Liver (tissue), 9 donors: Measurements from ENCODE around the gene CCDC15. TPM values are rescaled to one million over a fixed set of nuclear protein-coding genes. Genes with fewer than 3 reads are reported as not detected.

Source experiments
- DNase-seq: peaks from one replicate; pipeline ENCODE4 v3.0.0-alpha.2; 2017; ENCODE audit warnings: low spot score
- H3K27ac ChIP-seq, 2 donors: one replicate each; pipeline ENCODE4 v1.7.0; 2013; ENCODE audit warnings: inconsistent platforms in 2 of 2, low read length in 2 of 2, control low read depth in 1 of 2, low read depth in 1 of 2, mild to moderate bottlenecking in 1 of 2
- H3K27me3 ChIP-seq, 4 donors: one replicate each; pipeline versions ENCODE4 v1.6.1 to v1.7.0; 2013; ENCODE audit warnings: low read length in 3 of 4, inconsistent platforms in 1 of 4, mild to moderate bottlenecking in 1 of 4, moderate library complexity in 1 of 4; ENCODE audit not compliant: control insufficient read depth in 4 of 4, insufficient read depth in 4 of 4
- H3K36me3 ChIP-seq, 4 donors: one replicate each; pipeline versions ENCODE4 v1.6.1 to v1.7.0; 2013; ENCODE audit warnings: low read length in 3 of 4, mild to moderate bottlenecking in 3 of 4, low read depth in 1 of 4, moderate library complexity in 1 of 4; ENCODE audit not compliant: control insufficient read depth in 4 of 4, insufficient read depth in 3 of 4
- H3K4me1 ChIP-seq, 4 donors: one replicate each; pipeline versions ENCODE4 v1.6.1 to v1.7.0; 2013; ENCODE audit warnings: low read length in 3 of 4, mild to moderate bottlenecking in 3 of 4, moderate library complexity in 1 of 4; ENCODE audit not compliant: control insufficient read depth in 4 of 4, insufficient read depth in 4 of 4
- H3K4me3 ChIP-seq, 3 donors: one replicate each; pipeline versions ENCODE4 v1.6.1 to v1.7.0; 2013; ENCODE audit warnings: low read length in 3 of 3, control low read depth in 1 of 3, low read depth in 1 of 3, mild to moderate bottlenecking in 1 of 3
- H3K9ac ChIP-seq, 2 donors: one replicate each; pipeline ENCODE4 v1.7.0; 2013; ENCODE audit warnings: low read length in 2 of 2, mild to moderate bottlenecking in 2 of 2, moderate library complexity in 2 of 2, control low read depth in 1 of 2, low read depth in 1 of 2
- H3K9me3 ChIP-seq, 4 donors: one replicate each; pipeline versions ENCODE4 v1.6.1 to v1.7.0; 2013; ENCODE audit warnings: low read length in 3 of 4; ENCODE audit not compliant: control insufficient read depth in 4 of 4
- EGR1 ChIP-seq, 2 donors: IDR thresholded peaks; 2 replicates each; pipeline ENCODE4 v1.6.1; 2016 to 2018; ENCODE audit warnings: antibody characterized with exemption in 2 of 2, low read depth in 2 of 2
- FOXA1 ChIP-seq: IDR thresholded peaks from 2 replicates; pipeline ENCODE4 v1.6.1; 2016; ENCODE audit warnings: antibody characterized with exemption
- FOXA2 ChIP-seq: IDR thresholded peaks from 2 replicates; pipeline ENCODE4 v1.6.1; 2016; ENCODE audit warnings: antibody characterized with exemption
- GABPA ChIP-seq, 2 donors: IDR thresholded peaks in 1 of 2; conservative IDR thresholded peaks in 1 of 2; 2 replicates each; pipeline ENCODE4 v1.6.1; 2016; ENCODE audit warnings: antibody characterized with exemption in 2 of 2, mild to moderate bottlenecking in 1 of 2, moderate library complexity in 1 of 2
- HNF4G ChIP-seq: IDR thresholded peaks from 2 replicates; pipeline ENCODE4 v1.6.1; 2016; ENCODE audit warnings: antibody characterized with exemption
- RAD21 ChIP-seq, 2 donors: IDR thresholded peaks; 2 replicates each; pipeline ENCODE4 v1.6.1; 2016; ENCODE audit warnings: antibody characterized with exemption in 2 of 2, mild to moderate bottlenecking in 2 of 2
- SP1 ChIP-seq: IDR thresholded peaks from 2 replicates; pipeline ENCODE4 v1.6.1; 2018; ENCODE audit warnings: antibody characterized with exemption, mild to moderate bottlenecking
- TAF1 ChIP-seq: conservative IDR thresholded peaks from 2 replicates; pipeline ENCODE4 v1.6.1; 2016; ENCODE audit warnings: antibody characterized with exemption, mild to moderate bottlenecking
- WGBS: extraction: QIAGEN DNeasy Blood & Tissue Kit; methylation state at CpG from one replicate; pipeline ENCODE4 v1.1.7; 2013; 5-methylcytosine and 5-hydroxymethylcytosine counted together
- polyA plus RNA-seq, 2 donors: library from polyadenylated mRNA; stranded (reverse) in 1 of 2; unstranded in 1 of 2; fragments of 200-250 nt in 1 of 2; fragments of >200 nt in 1 of 2; fragmentation: Nextera tagmentation in 1 of 2; extraction: Ambion mirVana in 1 of 2; gene quantifications; one replicate each; pipeline versions ENCODE4 v1.2.1 to v1.2.3, GENCODE V29; 2013 to 2015
- total RNA-seq, 2 donors: library from RNA; depleted of rRNA; stranded (reverse); fragments of >200 nt; gene quantifications; one replicate each; pipeline ENCODE4 v1.2.3, GENCODE V29; 2014
- TF ChIP-seq, protein P1 (sequence below): IDR thresholded peaks from 2 replicates; pipeline ENCODE4 v1.6.1; 2016; ENCODE audit warnings: antibody characterized with exemption
- TF ChIP-seq, protein P2 (sequence below): IDR thresholded peaks from 2 replicates; pipeline ENCODE4 v1.6.1; 2016; ENCODE audit warnings: antibody characterized with exemption
- TF ChIP-seq, protein P3 (sequence below): IDR thresholded peaks from 2 replicates; pipeline ENCODE4 v1.6.1; 2016; ENCODE audit warnings: antibody characterized with exemption, mild to moderate bottlenecking
- TF ChIP-seq, protein P4 (sequence below): fragments of 150-350 bp; IDR thresholded peaks from 2 replicates; pipeline ENCODE4 v1.5.1; 2017; ENCODE audit warnings: improper control_type of control experiment, low read depth, low read length; ENCODE audit not compliant: missing input control
- TF ChIP-seq, protein P5 (sequence below): IDR thresholded peaks from 2 replicates; pipeline ENCODE4 v1.6.1; 2016; ENCODE audit warnings: antibody characterized with exemption
- donor health status: healthy.
- donor health status: healthy.
- donor health status: healthy.
- donor health status: healthy.
- donor health status: healthy.

The CCDC15 gene
- total and polyA plus RNA-seq, 4 donors = 0.35 to 3.5 (median 0.88) TPM

DNA sequence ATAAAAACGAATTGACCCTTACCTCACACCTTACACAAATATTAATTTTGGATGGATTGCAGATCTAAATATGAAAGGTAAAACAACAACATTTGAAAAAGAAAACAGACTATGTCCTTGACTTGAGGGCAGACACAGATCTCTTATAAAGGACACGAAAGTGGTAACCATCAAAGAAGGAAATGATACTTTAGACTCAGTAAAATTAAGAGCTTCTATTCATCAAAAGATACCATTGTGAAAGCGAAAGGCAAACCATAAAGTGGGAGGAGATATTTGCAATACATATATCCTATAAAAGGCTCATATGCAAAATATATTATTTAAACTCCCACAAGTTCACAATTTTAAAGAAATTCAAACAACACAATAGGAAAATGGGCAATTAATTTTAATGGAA lies 23.2 kb upstream of the CCDC15 start:
- no peaks in the 10 kb centered on the region for H3K36me3 ChIP-seq
- no peak overlapping the region for H3K27ac ChIP-seq
- H3K4me3 ChIP-seq = no peak overlapping the region
- no peak for DNase-seq
- no peaks in the 10 kb centered on the region for H3K27me3 ChIP-seq
- peaks cover 6 to 43% (median 28%) of the 10 kb centered on the region in 4 donors for H3K4me1 ChIP-seq
- no peaks in the 10 kb centered on the region for H3K9me3 ChIP-seq
- WGBS = 44% methylated on average over 3 of the region's 3 CpGs
- TF ChIP-seq SP1 (no peak), HNF4G (no peak), TAF1 (no peak), FOXA1 (no peak)
- TF ChIP-seq, protein P1, sequence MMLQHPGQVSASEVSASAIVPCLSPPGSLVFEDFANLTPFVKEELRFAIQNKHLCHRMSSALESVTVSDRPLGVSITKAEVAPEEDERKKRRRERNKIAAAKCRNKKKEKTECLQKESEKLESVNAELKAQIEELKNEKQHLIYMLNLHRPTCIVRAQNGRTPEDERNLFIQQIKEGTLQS = no peak
- TF ChIP-seq, protein P2, sequence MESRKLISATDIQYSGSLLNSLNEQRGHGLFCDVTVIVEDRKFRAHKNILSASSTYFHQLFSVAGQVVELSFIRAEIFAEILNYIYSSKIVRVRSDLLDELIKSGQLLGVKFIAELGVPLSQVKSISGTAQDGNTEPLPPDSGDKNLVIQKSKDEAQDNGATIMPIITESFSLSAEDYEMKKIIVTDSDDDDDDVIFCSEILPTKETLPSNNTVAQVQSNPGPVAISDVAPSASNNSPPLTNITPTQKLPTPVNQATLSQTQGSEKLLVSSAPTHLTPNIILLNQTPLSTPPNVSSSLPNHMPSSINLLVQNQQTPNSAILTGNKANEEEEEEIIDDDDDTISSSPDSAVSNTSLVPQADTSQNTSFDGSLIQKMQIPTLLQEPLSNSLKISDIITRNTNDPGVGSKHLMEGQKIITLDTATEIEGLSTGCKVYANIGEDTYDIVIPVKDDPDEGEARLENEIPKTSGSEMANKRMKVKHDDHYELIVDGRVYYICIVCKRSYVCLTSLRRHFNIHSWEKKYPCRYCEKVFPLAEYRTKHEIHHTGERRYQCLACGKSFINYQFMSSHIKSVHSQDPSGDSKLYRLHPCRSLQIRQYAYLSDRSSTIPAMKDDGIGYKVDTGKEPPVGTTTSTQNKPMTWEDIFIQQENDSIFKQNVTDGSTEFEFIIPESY = no peak
- TF ChIP-seq, protein P3, sequence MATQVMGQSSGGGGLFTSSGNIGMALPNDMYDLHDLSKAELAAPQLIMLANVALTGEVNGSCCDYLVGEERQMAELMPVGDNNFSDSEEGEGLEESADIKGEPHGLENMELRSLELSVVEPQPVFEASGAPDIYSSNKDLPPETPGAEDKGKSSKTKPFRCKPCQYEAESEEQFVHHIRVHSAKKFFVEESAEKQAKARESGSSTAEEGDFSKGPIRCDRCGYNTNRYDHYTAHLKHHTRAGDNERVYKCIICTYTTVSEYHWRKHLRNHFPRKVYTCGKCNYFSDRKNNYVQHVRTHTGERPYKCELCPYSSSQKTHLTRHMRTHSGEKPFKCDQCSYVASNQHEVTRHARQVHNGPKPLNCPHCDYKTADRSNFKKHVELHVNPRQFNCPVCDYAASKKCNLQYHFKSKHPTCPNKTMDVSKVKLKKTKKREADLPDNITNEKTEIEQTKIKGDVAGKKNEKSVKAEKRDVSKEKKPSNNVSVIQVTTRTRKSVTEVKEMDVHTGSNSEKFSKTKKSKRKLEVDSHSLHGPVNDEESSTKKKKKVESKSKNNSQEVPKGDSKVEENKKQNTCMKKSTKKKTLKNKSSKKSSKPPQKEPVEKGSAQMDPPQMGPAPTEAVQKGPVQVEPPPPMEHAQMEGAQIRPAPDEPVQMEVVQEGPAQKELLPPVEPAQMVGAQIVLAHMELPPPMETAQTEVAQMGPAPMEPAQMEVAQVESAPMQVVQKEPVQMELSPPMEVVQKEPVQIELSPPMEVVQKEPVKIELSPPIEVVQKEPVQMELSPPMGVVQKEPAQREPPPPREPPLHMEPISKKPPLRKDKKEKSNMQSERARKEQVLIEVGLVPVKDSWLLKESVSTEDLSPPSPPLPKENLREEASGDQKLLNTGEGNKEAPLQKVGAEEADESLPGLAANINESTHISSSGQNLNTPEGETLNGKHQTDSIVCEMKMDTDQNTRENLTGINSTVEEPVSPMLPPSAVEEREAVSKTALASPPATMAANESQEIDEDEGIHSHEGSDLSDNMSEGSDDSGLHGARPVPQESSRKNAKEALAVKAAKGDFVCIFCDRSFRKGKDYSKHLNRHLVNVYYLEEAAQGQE = no peak
- TF ChIP-seq, protein P4, sequence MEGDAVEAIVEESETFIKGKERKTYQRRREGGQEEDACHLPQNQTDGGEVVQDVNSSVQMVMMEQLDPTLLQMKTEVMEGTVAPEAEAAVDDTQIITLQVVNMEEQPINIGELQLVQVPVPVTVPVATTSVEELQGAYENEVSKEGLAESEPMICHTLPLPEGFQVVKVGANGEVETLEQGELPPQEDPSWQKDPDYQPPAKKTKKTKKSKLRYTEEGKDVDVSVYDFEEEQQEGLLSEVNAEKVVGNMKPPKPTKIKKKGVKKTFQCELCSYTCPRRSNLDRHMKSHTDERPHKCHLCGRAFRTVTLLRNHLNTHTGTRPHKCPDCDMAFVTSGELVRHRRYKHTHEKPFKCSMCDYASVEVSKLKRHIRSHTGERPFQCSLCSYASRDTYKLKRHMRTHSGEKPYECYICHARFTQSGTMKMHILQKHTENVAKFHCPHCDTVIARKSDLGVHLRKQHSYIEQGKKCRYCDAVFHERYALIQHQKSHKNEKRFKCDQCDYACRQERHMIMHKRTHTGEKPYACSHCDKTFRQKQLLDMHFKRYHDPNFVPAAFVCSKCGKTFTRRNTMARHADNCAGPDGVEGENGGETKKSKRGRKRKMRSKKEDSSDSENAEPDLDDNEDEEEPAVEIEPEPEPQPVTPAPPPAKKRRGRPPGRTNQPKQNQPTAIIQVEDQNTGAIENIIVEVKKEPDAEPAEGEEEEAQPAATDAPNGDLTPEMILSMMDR = no peak
- H3K9ac ChIP-seq = no peak overlapping the region

DNA sequence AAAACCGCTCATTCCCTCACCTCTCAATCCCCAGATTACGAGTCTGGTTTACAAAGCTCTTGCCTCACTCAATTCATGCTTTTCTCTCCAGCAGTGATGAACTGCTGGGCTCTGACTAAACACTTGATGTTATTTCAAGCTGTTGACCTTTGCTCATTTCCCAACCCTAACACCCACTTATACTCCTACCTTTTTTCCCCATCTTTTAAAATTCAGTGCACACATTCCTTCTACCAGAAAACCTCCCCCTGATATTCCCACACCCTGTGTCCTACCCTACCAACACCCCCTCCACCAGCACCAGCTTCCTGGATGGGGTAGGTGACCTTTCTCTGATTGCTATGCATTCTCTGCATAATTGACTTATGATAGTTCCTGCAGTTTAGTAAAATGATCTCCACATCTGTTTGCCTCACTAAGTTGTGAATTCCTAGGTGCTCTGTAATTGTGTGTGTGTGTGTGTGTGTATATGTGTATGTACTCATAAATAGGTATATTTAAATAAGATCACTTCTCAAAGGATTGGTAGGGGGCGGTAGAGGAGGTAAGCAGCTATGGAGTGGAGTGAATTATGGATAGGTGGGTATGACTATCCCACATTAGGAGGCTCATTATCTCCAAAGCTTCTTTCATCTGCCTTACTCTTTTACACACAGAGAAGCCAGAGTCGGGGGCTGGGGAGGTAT lies 19.0 kb upstream of the CCDC15 start:
- no peak for DNase-seq
- peak overlapping the region in 1 of 2 donors; percentile 75 for H3K9ac ChIP-seq
- H3K36me3 ChIP-seq = no peaks in the 10 kb centered on the region
- H3K27ac ChIP-seq = peak overlapping the region; percentile 71 to 88
- no peaks in the 10 kb centered on the region for H3K27me3 ChIP-seq
- 56% methylated on average over 4 of the region's 4 CpGs for WGBS
- no peaks in the 10 kb centered on the region for H3K9me3 ChIP-seq
- H3K4me3 ChIP-seq = peak overlapping the region in 1 of 3 donors; percentile 30
- peaks cover 5 to 33% (median 15%) of the 10 kb centered on the region in 4 donors for H3K4me1 ChIP-seq
- peak; percentile 70 for TF ChIP-seq HNF4G
- TF ChIP-seq, protein P3 = peak; percentile 57
- TF ChIP-seq FOXA1 = peak; percentile 72
- TF ChIP-seq, protein P2 = peak; percentile 51
- peak in 1 of 2 donors; percentile 45 for TF ChIP-seq RAD21 (IDR thresholded peaks at IDR 0.05)
- peak in 1 of 2 donors; percentile 38 for TF ChIP-seq GABPA (IDR thresholded peaks at IDR 0.05 in 1 of 2, conservative IDR thresholded peaks at IDR 0.05 in 1 of 2)
- TF ChIP-seq, protein P5, sequence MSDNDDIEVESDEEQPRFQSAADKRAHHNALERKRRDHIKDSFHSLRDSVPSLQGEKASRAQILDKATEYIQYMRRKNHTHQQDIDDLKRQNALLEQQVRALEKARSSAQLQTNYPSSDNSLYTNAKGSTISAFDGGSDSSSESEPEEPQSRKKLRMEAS = peak; percentile 75
- TF ChIP-seq FOXA2 = peak; percentile 75
- peak; percentile 81 for TF ChIP-seq SP1
- peak in 1 of 2 donors; percentile 60 for TF ChIP-seq EGR1 (IDR thresholded peaks at IDR 0.05; ENCODE audit: low read depth in 2 of 2)
